GM19455 (cell line): ENCODE results near the gene VWA7.

Experiments
- ATAC-seq: cut with Tn5 transposase; IDR thresholded peaks from one replicate; pipeline ENCODE4 v1.9.1; 2021; ENCODE audit not compliant: unreplicated experiment

VWA7 gene

DNA sequence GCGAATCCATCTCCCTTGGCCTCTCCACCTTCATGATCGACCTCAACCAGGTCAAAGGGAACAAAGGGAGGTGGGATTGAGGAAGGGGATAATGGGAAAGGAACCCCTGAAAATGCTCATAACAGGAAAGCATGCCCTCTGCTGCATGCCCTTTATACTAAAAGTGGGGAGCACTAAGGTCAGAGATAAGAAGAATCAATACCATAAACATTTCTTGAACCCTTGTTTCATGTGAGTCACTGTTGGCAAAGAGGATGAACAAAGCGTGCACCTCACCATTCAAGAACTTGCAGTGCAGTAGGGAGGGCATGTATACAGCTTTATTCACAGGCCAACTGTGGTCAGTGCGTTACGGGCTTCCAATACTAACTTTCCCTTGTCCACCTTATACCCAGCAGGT lies 16.3 kb downstream of the VWA7 start:
- ATAC-seq: no peak

DNA sequence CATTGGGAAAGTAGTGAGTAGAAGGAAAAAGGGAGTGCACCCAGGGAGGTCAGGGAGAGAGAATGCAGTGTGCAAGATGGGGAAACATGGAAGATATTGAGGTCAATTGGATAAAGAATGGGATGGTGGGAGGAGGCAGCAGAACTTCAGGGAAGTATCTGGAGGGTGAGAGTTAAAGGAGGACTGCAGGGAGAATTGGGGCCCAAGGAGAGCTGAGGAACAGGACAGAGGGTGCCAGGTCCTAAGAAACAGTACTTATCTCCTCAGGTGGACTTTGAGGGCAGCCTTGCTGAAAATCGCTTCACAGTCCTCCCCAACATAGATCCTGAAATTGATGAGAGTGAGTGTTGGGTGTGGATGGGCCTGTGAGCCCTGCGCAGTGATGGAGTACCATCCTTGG lies 18.8 kb downstream of the VWA7 start:
- ATAC-seq: no peak

DNA sequence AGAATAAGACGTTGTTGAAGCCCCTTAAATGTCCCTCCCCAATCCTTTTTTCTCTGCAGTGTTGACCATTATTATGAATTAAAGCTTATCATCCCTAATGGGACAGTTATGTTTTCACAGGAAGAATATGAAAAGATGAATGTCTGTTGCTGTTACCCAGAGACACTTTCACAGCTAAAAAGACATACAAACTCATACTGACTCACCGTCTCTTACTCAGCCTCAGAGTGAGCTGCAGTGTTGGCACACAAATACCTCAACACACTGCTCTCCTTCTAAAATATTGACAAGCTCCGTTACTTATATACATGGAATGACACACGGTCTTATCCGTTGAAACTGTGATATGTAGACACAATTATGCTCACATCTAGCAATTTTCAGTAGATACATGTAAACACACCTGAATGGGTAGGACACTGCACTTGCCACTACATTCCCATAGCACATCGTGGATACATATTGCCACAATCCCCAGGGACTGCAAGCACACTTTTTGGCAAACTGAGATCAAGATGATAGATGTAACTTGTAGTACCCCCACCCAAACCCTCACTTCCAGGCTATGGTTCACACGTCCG lies 24.3 kb downstream of the VWA7 start:
- ATAC-seq: no peak

DNA sequence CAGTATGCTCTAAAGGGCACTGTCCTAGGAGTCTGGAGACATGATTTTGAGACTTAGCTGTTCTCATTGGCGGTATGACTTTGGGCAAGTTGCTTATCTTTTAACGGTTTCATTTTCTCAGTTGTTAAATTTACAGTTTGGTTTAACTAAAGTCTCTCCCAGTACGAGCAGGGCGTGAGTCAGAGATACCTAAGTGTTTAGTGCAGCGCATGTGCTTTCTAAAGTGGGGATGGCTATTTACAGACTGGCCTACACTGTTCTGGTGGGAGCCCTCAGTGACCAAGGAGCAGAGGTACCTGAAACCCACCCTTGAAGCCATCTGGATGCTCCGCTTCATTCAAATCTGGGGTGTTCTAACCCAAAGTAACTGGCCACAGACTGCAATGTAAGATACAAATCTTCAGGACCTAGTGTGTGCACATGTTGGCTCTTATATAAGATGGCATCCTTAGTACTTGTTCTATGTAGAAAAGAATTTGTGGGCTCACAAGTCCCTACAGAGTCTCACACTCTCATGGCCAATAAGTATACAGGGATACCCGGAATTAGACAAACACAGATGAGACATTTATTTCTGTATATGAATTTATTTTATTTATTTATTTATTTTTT lies 26.6 kb downstream of the VWA7 start:
- ATAC-seq: no peak

DNA sequence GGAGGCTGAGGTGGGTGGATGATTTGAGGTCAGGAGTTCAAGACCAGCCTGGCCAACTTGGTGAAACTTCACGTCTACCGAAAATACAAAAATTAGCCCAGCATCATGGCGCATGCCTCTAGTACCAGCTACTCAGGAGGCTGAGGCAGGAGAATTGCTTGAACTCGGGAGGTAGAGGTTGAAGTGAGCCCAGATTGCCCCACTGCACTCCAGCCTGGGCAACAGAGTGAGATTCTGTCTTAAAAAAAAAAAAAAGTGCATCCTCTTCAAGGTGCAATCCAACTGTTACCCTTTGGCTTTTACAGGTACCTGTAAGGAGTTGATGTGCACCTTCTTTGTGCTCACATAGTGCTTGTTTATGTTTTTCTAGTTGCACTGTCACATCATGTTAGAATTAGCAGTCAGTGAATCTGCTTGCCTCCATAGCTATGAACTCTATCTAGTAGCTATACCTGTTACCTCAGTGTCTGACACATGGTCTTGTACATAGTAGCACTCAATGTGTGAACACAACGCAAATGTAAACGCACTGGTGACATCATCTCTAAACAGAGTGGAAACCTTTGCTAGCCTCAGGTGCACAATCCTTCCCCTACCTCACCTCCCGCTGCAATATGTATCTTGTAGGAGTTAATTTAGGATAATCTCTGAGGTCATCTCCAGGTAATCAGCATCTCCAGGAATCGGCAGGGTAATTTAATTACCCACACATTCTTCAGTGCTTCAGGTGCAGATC lies 27.7 kb downstream of the VWA7 start:
- no peak for ATAC-seq

DNA sequence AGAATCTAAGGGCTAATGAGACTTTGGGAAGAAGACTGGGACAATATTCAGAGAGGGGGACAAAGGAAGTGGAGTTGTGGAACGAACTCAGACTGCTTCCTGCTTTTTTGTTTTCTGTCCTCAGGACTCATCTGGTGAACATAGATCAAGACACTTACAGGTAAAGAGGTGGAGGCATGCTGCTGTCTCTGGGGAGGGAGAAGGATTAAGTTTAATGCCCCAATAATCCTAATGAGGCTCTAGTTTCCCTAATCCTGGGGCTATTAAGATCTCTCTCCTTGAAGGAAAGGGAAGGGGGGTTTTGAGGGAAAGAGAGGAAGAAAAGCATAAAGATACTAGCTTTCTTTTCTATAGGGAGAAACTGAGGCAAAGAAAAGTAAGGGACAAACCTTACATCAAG lies 32.7 kb downstream of the VWA7 start:
- no peak for ATAC-seq

DNA sequence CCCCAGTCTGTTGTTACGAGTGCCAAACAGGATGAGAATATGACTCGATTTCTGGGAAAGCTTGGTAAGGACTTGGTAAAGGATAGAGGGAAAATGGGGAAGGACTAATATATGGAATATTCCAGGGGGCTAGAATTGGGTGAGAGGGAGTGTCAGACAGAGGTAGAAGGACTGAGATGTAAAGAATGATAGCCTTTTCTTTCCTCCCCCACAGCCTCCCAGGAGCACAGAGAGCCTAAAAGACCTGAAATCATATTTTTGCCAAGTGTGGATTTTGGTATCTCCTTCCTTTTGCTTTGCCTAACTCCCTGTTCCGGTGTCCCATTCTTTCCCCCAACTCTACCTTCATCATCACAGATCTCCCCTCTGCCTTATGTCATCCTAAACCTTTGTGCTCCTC lies 34.2 kb downstream of the VWA7 start:
- no peak for ATAC-seq

DNA sequence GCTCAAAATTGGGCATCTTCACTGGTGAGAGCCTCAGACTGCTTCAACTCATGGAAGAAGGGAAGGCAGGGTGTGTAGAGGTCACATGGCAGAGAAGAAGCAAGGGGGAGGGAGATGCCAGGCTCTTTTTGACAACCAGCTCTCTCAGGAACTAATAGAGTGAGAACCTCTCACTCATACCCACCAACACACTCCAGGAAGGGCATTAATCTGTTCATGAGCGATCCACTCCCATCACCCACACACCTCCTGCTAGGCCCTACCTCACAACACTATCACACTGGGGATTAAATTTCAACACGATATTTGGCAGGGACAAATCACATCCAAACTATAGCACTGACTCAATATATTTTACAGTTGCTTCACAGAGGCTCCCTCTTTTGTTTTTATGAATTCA lies 35.3 kb downstream of the VWA7 start:
- ATAC-seq: no peak

DNA sequence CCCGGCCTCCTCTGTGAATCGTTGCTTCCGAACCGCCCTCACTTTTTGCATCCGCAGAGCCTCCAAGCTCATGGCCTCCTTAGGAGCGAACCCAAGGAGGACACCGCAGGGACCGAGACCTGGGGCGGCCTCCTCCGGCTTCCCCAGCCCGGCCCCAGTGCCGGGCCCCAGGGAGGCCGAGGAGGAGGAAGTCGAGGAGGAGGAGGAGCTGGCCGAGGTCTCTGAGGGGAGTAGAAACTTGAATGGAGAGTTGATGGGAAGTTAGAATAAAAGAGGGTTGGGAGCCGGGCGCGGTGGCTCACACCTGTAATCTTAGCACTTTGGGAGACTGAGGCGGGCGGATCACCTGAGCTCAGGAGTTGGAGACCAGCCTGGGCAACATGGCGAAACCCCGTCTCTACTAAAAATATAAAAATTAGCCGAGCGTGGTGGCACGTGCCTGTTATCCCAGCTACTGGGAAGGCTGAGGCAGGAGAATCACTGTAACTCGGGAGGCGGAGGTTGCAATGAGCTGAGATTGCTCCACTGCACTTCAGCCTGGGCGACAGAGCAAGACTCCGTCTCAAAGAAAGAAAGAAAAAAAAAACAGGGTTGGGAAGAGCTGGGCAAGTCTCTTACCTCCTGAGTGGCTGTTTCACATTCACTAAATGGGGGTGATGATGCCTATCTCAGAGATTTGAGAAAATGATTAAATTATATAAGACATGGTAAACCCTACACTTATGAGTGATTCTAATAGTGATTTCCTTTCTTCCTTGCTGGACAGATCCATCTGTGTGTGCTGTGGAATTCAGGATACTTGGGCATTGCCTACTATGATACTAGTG lies 36.5 kb downstream of the VWA7 start:
- no peak for ATAC-seq

DNA sequence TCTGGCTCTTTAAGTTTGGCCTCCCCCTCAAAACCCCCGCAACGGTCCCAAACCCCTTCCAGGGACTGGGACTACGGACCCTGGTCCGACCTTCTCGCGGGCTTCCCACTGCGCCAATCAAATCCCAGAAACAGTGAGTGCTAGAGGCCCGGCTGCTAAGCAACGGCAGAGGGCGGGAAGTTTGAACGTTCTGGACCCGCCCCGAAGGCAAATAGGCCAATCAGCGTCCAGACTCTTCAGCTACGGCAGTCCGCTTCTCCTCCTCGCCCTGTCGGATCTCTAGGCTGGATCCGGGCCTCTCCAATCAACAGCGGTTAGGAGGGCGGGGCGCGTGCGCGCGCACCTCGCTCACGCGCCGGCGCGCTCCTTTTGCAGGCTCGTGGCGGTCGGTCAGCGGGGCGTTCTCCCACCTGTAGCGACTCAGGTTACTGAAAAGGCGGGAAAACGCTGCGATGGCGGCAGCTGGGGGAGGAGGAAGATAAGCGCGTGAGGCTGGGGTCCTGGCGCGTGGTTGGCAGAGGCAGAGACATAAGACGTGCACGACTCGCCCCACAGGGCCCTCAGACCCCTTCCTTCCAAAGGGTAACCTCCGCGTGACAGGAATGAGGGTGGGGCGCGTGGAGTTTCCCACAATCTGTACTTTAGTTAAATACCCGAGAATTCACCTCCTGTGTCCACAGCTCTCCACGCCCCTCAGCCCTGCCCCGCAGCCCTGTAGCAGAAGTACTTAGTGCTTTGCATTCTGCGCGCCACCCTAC lies 37.3 kb downstream of the VWA7 start, which contains the start of gene MSH5:
MSH5 (plus strand) TSS at position 367 of the 758 bp plus-strand sequence. CDS start 462 bp downstream, outside the sequence.
- peak; percentile 80 for ATAC-seq

DNA sequence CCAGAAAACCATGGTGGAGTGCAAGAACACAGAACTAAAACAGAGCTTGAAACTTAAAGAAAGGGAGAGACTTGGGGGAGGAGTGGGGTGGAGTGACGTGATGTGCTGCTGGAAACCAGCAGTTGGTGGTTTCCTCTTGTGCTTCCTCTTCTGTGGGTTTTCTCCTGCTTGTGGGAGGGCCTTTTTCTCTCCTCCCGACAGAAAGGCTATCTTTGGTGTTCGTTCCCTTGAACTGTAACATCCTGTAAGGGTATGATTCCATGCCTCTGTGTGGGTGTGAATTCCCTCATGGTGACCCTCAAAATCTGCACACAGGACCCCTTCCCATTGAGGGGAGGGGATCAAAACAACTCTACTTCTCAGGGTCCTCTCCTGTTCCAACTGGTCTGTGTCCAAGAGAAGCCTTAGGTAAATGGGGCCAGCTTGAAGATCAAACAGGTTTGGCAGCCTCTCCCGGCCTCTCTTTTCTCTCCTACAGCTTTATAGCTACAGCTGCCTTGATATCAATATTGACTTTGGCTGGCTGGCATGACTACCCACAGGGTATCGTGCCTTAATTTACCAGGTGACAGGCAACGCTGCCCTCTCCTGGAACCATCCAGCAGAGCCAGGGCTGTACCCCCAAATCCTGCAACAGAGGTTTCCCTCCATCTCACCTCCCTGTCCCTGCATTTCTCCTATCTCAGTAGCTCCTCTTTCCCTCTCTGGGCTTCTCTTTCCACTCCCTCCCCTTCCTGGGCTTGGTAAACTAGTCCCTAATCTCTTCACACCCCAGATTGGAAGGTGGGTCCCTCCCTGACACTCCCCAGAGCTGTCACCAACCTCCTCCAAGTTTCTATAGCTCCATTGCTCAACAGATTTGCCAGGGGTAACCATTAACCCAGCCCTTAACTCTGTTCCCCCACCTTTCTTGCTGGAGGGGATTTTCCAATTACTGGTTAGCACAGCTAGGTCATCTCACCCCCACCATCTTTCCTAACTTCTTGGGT lies 38.8 kb downstream of the VWA7 start:
- ATAC-seq: no peak

DNA sequence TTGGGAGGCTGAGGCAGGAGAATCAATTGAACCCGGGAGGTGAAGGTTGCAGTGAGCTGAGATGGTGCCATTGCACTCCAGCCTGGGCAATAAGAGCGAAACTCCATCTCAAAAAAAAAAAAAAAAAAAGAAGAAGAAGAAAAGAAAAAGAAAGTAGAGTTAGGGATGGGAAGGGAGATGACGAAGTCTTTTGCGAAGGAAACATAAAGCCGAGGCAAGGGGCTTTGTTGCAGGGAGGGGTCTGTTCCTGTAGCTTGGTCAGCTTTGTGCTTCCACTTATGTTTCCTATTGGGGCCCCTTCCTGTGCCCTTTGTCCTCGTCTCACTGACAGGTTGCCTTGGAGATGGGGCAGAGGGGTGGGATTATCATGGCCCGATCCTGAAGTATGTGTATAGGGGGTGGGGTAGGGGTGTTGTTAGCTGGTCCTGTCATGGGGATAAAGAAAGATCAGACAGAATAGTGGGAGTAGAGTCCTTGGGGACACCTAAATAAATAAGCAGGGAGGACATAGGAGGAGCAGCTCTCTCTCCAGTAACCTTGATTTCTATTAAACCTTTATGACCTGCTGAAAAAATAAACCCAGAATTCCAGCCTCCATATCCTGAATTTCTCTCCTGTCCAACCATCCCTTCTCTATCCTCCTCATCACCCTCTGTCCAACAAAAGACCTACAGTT lies 39.7 kb downstream of the VWA7 start:
- ATAC-seq: no peak

DNA sequence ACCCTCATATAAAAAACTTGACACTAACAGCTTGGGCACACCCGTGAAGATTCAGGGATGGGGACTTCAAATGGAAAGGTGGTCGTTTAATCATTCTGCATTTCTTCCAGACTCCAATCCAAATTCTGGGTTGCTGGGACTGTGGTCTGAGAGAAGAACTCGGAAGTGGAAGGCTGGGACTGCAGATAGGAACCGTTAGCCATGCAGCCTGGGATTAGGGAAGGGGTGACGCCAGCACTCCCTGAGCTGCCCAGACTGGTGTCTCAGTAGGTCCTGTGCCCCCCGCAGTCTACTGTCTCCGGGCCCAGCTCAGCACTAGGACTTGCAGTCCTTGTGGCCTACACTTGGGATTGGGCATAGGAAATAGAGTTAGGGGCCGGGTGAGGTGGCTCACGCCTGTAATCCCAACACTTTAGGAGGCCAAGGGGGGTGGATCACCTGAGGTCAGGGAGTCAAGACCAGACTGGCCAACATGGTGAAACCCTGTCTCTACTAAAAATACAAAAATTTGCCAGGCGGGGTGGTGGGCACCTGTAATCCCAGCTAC lies 40.3 kb downstream of the VWA7 start:
- no peak for ATAC-seq

DNA sequence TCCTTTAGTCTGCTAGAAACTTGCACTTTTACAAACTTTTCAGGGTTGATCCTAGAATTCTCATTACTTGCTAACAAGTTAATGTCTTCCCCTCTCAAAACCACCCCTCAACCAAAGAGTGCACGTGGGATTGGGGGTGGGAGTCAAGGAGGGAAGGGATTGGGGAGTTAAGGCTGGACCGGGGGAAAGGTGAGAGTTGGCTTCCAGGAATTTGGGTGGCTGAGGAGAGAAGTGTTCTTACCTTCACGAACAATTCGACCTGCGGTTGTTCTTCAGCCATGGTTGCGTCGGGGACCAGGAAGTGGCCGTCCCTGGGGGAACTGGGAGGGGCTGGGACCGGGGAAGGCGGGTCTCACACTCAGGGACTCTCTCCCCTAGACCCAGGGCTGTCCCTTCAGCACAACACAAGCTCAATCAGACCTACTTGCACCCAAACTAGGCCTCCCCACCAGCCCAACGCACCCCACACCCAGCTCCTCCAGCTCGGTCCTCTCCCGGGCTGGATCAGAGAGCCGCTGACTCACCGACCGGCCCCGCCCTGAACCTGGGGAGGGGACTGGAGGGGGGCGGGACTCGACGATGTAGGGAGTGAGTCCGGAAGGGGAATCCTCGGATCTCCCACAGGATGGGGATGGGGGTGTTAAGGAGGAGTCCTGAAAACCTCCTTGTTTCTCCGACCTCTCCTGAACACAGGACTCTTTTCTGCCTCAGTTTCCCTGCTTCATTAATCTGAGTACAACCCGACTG lies 40.9 kb downstream of the VWA7 start, which contains the start of gene CLIC1:
CLIC1 (minus strand) TSS at position 510 of the 747 bp plus-strand sequence; CDS start at position 280, 230 bp downstream.
- ATAC-seq: no peak

DNA sequence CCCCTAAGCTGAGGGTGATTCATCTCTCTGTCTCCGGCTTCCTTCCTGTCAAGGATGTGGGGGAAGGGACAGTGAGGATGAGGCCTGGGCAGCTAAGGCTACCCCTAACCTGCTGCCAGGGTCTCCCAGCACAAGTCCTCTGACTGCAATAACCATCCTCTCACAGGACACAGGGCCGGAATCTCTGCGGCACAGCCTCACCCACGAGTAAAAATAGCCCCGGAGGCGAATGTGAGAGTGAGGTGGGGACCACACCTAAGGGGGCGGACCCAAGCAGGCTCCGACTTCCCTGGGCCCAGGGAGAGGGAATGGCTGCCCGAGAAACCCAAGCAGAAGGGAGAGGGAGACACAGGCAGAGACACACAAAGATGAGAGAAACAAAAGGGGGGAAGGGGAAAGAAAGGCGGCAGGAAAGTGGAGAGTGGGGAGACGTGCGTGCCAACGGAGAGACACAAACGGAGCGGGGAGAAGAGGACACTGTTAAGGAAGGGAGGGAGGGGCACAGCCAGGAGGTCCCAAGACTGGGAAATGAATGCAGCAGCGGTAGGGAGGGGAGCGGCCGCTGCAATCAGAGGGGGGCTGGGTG lies 42.2 kb downstream of the VWA7 start:
- no peak for ATAC-seq

DNA sequence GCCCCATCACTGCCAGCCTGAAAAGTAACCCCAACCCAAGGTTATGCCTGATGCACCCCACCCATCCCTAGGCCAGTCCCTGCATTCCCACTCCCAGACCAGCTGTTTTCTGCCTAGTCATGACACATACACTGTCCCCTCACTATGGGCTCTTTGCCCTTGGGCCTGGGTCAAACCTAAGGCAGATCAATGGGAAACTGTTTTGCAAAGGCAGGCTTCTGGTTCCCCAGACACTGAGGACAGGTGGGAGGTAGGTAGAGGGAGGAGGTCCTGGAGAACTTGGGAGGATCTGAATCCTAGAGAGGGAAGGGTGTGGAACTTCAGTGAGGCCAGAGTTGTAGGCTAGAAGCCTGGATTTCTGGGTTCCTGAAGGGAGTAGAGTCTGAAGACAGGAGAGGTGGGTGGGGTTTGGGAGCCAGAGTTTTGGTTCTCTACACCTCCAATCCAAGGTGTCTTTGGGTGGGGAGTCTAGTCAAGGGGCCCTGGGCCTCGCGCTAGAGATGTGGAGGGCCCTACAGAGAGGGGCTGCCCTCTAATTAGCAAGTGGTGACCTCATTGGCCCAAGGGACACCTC lies 42.8 kb downstream of the VWA7 start:
- ATAC-seq: no peak

DNA sequence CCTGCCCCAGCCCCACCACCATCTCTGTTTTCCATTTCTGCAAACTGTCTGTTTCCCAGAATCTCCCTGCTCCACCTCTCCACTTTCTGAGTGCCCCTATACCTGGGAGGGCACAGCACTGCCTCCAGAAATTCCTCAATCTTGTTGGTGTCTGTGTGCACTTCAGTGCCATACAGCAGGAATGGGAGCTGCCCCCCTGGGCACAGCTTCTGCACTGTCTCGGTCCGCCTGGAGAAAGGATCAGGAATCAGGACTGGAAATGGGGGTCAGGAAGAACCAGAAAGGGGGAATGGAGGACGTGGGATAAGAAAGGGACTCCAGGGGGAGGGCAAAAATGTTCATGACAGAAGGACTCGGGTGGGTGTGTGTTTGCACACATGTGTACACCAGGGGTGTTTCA lies 43.4 kb downstream of the VWA7 start:
- ATAC-seq: no peak
